Colonic mucosa (tissue), 4 donors: ENCODE data around the gene C10orf143. TPM values are rescaled to one million over a fixed set of nuclear protein-coding genes. Genes with fewer than 3 reads are reported as not detected.

ENCODE experiments used
- DNase-seq: peaks from one replicate; pipeline ENCODE4 v3.0.0-alpha.2; 2020
- H3K27ac ChIP-seq: fragments of 200-600 bp; one replicate; pipeline ENCODE4 v1.8.0; 2021
- H3K27me3 ChIP-seq: fragments of 200-600 bp; one replicate; pipeline ENCODE4 v1.8.0; 2021
- H3K36me3 ChIP-seq: fragments of 200-600 bp; one replicate; pipeline ENCODE4 v1.8.0; 2021
- H3K4me1 ChIP-seq: fragments of 200-600 bp; one replicate; pipeline ENCODE4 v1.8.0; 2021; ENCODE audit warnings: mild to moderate bottlenecking
- H3K4me3 ChIP-seq: fragments of 200-600 bp; one replicate; pipeline ENCODE4 v1.8.0; 2021
- H3K9ac ChIP-seq, 2 donors: one replicate each; pipeline ENCODE4 v1.7.0; 2013; ENCODE audit warnings: control low read depth in 2 of 2, low read depth in 2 of 2, low read length in 2 of 2
- H3K9me3 ChIP-seq: fragments of 200-600 bp; one replicate; pipeline ENCODE4 v1.8.0; 2021
- CTCF ChIP-seq: fragments of 200-600 bp; IDR thresholded peaks from one replicate; pipeline ENCODE4 v1.8.0; 2022; ENCODE audit warnings: antibody characterized with exemption, mild to moderate bottlenecking
- intact Hi-C: fragments of 100-400 bp; cut with DNase I; formaldehyde crosslinking; loops from one replicate; pipeline ENCODE4 v1.14.1; 2022
- total RNA-seq, 2 donors: library from RNA; stranded (reverse); fragmentation: NEBNext Ultra II Directional in 1 of 2; extraction: Animal tissue kit (Norgen Biotek cat#: 25700) in 1 of 2; gene quantifications; one replicate each; pipeline ENCODE4 v1.2.1, GENCODE V29; 2021
- donor health status: healthy.
- donor health status: DM: no; HTN: no; CAD: no.
- donor health status: DM: no; HTN: no; CAD: no.

The C10orf143 gene
- total RNA-seq = 1 to 10 TPM; 1.9 to 3.1 TPM

- Histone ChIP-seq H3K36me3 (no peaks in the 10 kb centered on the region), H3K9ac (peak within 1 kb of the TSS; percentile 83 to 90), H3K27me3 (no peaks in the 10 kb centered on the region), H3K9me3 (no peaks in the 10 kb centered on the region), H3K4me1 (peaks cover 11% of the 10 kb centered on the region), H3K4me3 (peak within 1 kb of the TSS; percentile 67), H3K27ac (peak within 1 kb of the TSS; percentile 97)
- no peak for TF ChIP-seq CTCF
- intact Hi-C loops = no loop called here
- peak; percentile 98 for DNase-seq
These were observed at the start of gene C10orf143 for GRCh38 chr10:130110246-130111112. Gene C10orf143, minus strand, starts transcription at chr10:130110830. Its CDS starts 58 bp downstream, at chr10:130110772.

- Histone ChIP-seq H3K27ac (no peak overlapping the region), H3K27me3 (no peaks in the 10 kb centered on the region), H3K4me3 (no peak overlapping the region), H3K9ac (no peak overlapping the region), H3K9me3 (no peaks in the 10 kb centered on the region), H3K4me1 (no peaks in the 10 kb centered on the region), H3K36me3 (no peaks in the 10 kb centered on the region)
- intact Hi-C loops = no loop called here
- DNase-seq = no peak
- TF ChIP-seq CTCF = no peak
These were observed 48.7 kb upstream of the C10orf143 start for GRCh38 chr10:130159192-130159794.

- no peak overlapping the region for H3K4me3 ChIP-seq
- H3K4me1 ChIP-seq = no peaks in the 10 kb centered on the region
- no peaks in the 10 kb centered on the region for H3K27me3 ChIP-seq
- intact Hi-C loops = no loop called here
- TF ChIP-seq CTCF = no peak
- no peak overlapping the region for H3K9ac ChIP-seq
- H3K27ac ChIP-seq = no peak overlapping the region
- no peaks in the 10 kb centered on the region for H3K9me3 ChIP-seq
- H3K36me3 ChIP-seq = peaks cover 5% of the 10 kb centered on the region
- DNase-seq = no peak
These were observed 35.4 kb upstream of the C10orf143 start for GRCh38 chr10:130146042-130146441.

GRCh38 chr10:130141878-130142277 lies 31.2 kb upstream of the C10orf143 start:
- Histone ChIP-seq H3K36me3 (peaks cover 5% of the 10 kb centered on the region), H3K27me3 (no peaks in the 10 kb centered on the region), H3K4me1 (peaks cover 3% of the 10 kb centered on the region), H3K9ac (no peak overlapping the region), H3K27ac (no peak overlapping the region), H3K4me3 (no peak overlapping the region), H3K9me3 (no peaks in the 10 kb centered on the region)
- no peak for DNase-seq
- no peak for TF ChIP-seq CTCF
- intact Hi-C loops = no loop called here

- DNase-seq = no peak
- TF ChIP-seq CTCF = no peak
- H3K9me3 ChIP-seq = no peaks in the 10 kb centered on the region
- peaks cover 3% of the 10 kb centered on the region for H3K4me1 ChIP-seq
- intact Hi-C loops = no loop called here
- no peaks in the 10 kb centered on the region for H3K27me3 ChIP-seq
- no peak overlapping the region for H3K4me3 ChIP-seq
- no peak overlapping the region for H3K9ac ChIP-seq
- peaks cover 5% of the 10 kb centered on the region for H3K36me3 ChIP-seq
- no peak overlapping the region for H3K27ac ChIP-seq
These were observed 30.8 kb upstream of the C10orf143 start for GRCh38 chr10:130141460-130141859.
